ENCODE measurements around the gene NFIB.

NFIB gene

GRCh38 chr9:14303100-14303499 lies 10.8 kb downstream of the NFIB start:
- no peak for DNase-seq

- no peak for DNase-seq
Observed at GRCh38 chr9:14302405-14302804, 11.5 kb downstream of the NFIB start.

- DNase-seq: no peak
Observed at GRCh38 chr9:14301583-14302021, 12.3 kb downstream of the NFIB start.

GRCh38 chr9:14301006-14301405 lies 12.9 kb downstream of the NFIB start:
- no peak for DNase-seq

- no peak for DNase-seq
Observed at GRCh38 chr9:14300588-14300987, 13.4 kb downstream of the NFIB start.

- DNase-seq: no peak
Observed at GRCh38 chr9:14300040-14300439, 13.9 kb downstream of the NFIB start.

GRCh38 chr9:14298601-14299022 lies 15.3 kb downstream of the NFIB start:
- DNase-seq: no peak

- no peak for DNase-seq
Observed at GRCh38 chr9:14296495-14297113, 17.3 kb downstream of the NFIB start.

- DNase-seq: no peak
Observed at GRCh38 chr9:14294659-14295058, 19.3 kb downstream of the NFIB start.

- no peak for DNase-seq
Observed at GRCh38 chr9:14293801-14294200, 20.1 kb downstream of the NFIB start.

GRCh38 chr9:14292181-14292739 lies 21.7 kb downstream of the NFIB start:
- no peak for DNase-seq

GRCh38 chr9:14289916-14290315 lies 24.0 kb downstream of the NFIB start:
- DNase-seq: no peak

GRCh38 chr9:14288433-14288832 lies 25.5 kb downstream of the NFIB start:
- DNase-seq: no peak

GRCh38 chr9:14286121-14286520 lies 27.8 kb downstream of the NFIB start:
- no peak for DNase-seq

GRCh38 chr9:14283276-14283675 lies 30.7 kb downstream of the NFIB start:
- peak; percentile 42 for DNase-seq

- peak; percentile 46 for DNase-seq
Observed at GRCh38 chr9:14281876-14282275, 32.1 kb downstream of the NFIB start.

- DNase-seq: peak; percentile 43
Observed at GRCh38 chr9:14281136-14281795, 32.7 kb downstream of the NFIB start.

GRCh38 chr9:14279671-14280070 lies 34.3 kb downstream of the NFIB start:
- DNase-seq: no peak

GRCh38 chr9:14278291-14278721 lies 35.6 kb downstream of the NFIB start:
- DNase-seq: peak; percentile 80

- no peak for DNase-seq
Observed at GRCh38 chr9:14277761-14278160, 36.2 kb downstream of the NFIB start.

- peak; percentile 86 for DNase-seq
Observed at GRCh38 chr9:14277244-14277643, 36.7 kb downstream of the NFIB start.

- DNase-seq: no peak
Observed at GRCh38 chr9:14275331-14275730, 38.6 kb downstream of the NFIB start.

GRCh38 chr9:14273696-14274121 lies 40.2 kb downstream of the NFIB start:
- DNase-seq: no peak

GRCh38 chr9:14272927-14273528 lies 40.9 kb downstream of the NFIB start:
- DNase-seq: no peak

Measured in fibroblast of upper back skin (primary cell).